ENCODE results near the gene GHITM. TPM values are rescaled to one million over a fixed set of nuclear protein-coding genes. Genes with fewer than 3 reads are reported as not detected.

Gene GHITM
- total RNA-seq, 1 experiment from 2014 or later: 156 TPM

DNA sequence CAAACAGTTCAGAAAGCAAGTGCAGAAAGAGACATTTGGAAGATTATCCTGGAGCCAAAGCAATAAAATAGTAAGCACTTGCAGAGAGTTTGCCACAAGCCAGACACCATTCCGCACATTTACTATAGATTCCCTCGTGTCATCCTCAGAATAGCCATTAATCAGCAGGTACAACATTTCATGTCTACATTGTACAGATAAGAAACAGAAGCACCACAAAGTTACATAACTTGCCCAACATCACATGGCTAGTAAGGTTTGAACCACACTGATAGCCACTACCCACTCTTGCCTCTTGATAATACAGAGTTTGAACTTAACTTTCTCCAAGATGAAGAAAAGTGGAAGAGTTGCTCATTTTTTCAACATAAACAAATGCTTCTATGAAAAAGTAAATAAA, 40.6 kb upstream of the GHITM start:
- no TSS peak for BruUV-seq (replicated peaks)
- no peak for ATAC-seq
- RAD21 ChIA-PET (ENCODE audit: low non-redundant PET in 1 of 2, low total read pairs in 2 of 2, uncharacterized antibody in 2 of 2, unreplicated experiment in 2 of 2): no interaction called here

More for the DNA sequence above, 40.6 kb upstream of the GHITM start:
- Histone ChIP-seq H3K4me1 (ENCODE audit: control insufficient read depth in 1 of 2, insufficient read depth in 2 of 2, low read length in 2 of 2) (no peaks in the 10 kb centered on the region), H3K27me3 (ENCODE audit: insufficient read depth, low read length) (no peaks in the 10 kb centered on the region), H3K4me2 (ENCODE audit: low read length) (no peak overlapping the region), H3K79me2 (ENCODE audit: insufficient read depth, low read length) (no peaks in the 10 kb centered on the region), H2AFZ (ENCODE audit: low read depth, low read length, poor library complexity, severe bottlenecking) (no peak overlapping the region), H3K27ac (ENCODE audit: low read depth, low read length) (no peak overlapping the region), H3K4me3 (replicated peaks in 1 of 2; ENCODE audit: low read depth in 1 of 2, low read length in 2 of 2) (no peak overlapping the region), H3K36me3 (ENCODE audit: control insufficient read depth in 1 of 2, insufficient read depth in 2 of 2, low read length in 2 of 2) (no peaks in the 10 kb centered on the region), H4K20me1 (ENCODE audit: insufficient read depth) (no peaks in the 10 kb centered on the region), H3K9me2 (ENCODE audit: insufficient read depth) (no peaks in the 10 kb centered on the region), H3K9ac (ENCODE audit: low read length) (no peak overlapping the region), H3K9me3 (ENCODE audit: control insufficient read depth in 1 of 2, insufficient read depth in 1 of 2, low read depth in 1 of 2, low read length in 2 of 2) (no peaks in the 10 kb centered on the region)
- DNase-seq (ENCODE audit: low read depth, low spot score): no peak
- POLR2A ChIA-PET: no interaction called here
- TF ChIP-seq, protein P1, sequence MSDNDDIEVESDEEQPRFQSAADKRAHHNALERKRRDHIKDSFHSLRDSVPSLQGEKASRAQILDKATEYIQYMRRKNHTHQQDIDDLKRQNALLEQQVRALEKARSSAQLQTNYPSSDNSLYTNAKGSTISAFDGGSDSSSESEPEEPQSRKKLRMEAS (IDR thresholded peaks at IDR 0.05): no peak
- no peak for TF ChIP-seq RAD21 (IDR thresholded peaks at IDR 0.05; ENCODE audit: low read depth)
- TF ChIP-seq SP1 (IDR thresholded peaks at IDR 0.05; ENCODE audit: low read depth): no peak
- no peak for TF ChIP-seq SIN3A (IDR thresholded peaks at IDR 0.05; ENCODE audit: low read depth)
- TF ChIP-seq, protein P2, sequence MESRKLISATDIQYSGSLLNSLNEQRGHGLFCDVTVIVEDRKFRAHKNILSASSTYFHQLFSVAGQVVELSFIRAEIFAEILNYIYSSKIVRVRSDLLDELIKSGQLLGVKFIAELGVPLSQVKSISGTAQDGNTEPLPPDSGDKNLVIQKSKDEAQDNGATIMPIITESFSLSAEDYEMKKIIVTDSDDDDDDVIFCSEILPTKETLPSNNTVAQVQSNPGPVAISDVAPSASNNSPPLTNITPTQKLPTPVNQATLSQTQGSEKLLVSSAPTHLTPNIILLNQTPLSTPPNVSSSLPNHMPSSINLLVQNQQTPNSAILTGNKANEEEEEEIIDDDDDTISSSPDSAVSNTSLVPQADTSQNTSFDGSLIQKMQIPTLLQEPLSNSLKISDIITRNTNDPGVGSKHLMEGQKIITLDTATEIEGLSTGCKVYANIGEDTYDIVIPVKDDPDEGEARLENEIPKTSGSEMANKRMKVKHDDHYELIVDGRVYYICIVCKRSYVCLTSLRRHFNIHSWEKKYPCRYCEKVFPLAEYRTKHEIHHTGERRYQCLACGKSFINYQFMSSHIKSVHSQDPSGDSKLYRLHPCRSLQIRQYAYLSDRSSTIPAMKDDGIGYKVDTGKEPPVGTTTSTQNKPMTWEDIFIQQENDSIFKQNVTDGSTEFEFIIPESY (IDR thresholded peaks at IDR 0.05; ENCODE audit: extremely low read depth, insufficient replicate concordance, low read length): no peak
- no peak for TF ChIP-seq SRF (IDR thresholded peaks at IDR 0.05; ENCODE audit: low read depth)
- no peak for TF ChIP-seq EZH2phosphoT487 (IDR thresholded peaks at IDR 0.05; ENCODE audit: borderline replicate concordance)
- TF ChIP-seq ZNF274 (IDR thresholded peaks at IDR 0.05; ENCODE audit: low read depth, low read length): no peak
- TF ChIP-seq, protein P3, sequence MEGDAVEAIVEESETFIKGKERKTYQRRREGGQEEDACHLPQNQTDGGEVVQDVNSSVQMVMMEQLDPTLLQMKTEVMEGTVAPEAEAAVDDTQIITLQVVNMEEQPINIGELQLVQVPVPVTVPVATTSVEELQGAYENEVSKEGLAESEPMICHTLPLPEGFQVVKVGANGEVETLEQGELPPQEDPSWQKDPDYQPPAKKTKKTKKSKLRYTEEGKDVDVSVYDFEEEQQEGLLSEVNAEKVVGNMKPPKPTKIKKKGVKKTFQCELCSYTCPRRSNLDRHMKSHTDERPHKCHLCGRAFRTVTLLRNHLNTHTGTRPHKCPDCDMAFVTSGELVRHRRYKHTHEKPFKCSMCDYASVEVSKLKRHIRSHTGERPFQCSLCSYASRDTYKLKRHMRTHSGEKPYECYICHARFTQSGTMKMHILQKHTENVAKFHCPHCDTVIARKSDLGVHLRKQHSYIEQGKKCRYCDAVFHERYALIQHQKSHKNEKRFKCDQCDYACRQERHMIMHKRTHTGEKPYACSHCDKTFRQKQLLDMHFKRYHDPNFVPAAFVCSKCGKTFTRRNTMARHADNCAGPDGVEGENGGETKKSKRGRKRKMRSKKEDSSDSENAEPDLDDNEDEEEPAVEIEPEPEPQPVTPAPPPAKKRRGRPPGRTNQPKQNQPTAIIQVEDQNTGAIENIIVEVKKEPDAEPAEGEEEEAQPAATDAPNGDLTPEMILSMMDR (IDR thresholded peaks at IDR 0.05 in 2 of 3, conservative IDR thresholded peaks at IDR 0.05 in 1 of 3; ENCODE audit: borderline replicate concordance in 1 of 3, insufficient read depth in 1 of 3, low read depth in 2 of 3, low read length in 2 of 3): no peak
- no peak for TF ChIP-seq FOSL1 (IDR thresholded peaks at IDR 0.05; ENCODE audit: low read depth)
- no peak for TF ChIP-seq POLR2A (IDR thresholded peaks at IDR 0.05; ENCODE audit: borderline replicate concordance, extremely low read depth, insufficient read depth, insufficient read length)
- TF ChIP-seq, protein P4, sequence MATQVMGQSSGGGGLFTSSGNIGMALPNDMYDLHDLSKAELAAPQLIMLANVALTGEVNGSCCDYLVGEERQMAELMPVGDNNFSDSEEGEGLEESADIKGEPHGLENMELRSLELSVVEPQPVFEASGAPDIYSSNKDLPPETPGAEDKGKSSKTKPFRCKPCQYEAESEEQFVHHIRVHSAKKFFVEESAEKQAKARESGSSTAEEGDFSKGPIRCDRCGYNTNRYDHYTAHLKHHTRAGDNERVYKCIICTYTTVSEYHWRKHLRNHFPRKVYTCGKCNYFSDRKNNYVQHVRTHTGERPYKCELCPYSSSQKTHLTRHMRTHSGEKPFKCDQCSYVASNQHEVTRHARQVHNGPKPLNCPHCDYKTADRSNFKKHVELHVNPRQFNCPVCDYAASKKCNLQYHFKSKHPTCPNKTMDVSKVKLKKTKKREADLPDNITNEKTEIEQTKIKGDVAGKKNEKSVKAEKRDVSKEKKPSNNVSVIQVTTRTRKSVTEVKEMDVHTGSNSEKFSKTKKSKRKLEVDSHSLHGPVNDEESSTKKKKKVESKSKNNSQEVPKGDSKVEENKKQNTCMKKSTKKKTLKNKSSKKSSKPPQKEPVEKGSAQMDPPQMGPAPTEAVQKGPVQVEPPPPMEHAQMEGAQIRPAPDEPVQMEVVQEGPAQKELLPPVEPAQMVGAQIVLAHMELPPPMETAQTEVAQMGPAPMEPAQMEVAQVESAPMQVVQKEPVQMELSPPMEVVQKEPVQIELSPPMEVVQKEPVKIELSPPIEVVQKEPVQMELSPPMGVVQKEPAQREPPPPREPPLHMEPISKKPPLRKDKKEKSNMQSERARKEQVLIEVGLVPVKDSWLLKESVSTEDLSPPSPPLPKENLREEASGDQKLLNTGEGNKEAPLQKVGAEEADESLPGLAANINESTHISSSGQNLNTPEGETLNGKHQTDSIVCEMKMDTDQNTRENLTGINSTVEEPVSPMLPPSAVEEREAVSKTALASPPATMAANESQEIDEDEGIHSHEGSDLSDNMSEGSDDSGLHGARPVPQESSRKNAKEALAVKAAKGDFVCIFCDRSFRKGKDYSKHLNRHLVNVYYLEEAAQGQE (IDR thresholded peaks at IDR 0.05; ENCODE audit: low read depth): no peak
- TF ChIP-seq EGR1 (IDR thresholded peaks at IDR 0.05; ENCODE audit: low read depth): no peak
- no peak for TF ChIP-seq POLR2AphosphoS5 (IDR thresholded peaks at IDR 0.05; ENCODE audit: low read depth, low read length)
- TF ChIP-seq TCF7L2 (IDR thresholded peaks at IDR 0.05; ENCODE audit: borderline replicate concordance, extremely low read depth, insufficient read depth, insufficient read length): no peak
- CTCF ChIA-PET: interaction anchor here (0.8 to 1.9 kb wide), 3 partner anchors 8 to 72 kb away, joined by 3 to 9 read pairs (median 3); no protein-coding TSS in a partner anchor
- intact Hi-C loops (cut with micrococcal nuclease): loop anchor here (5.0 kb wide), 1 partner anchor 1301 kb away; no protein-coding TSS in a partner anchor
